Neural cell (in vitro differentiated cells): ENCODE data around the gene DUSP2. TPM values are rescaled to one million over a fixed set of nuclear protein-coding genes. Genes with fewer than 3 reads are reported as not detected.

ENCODE experiments used
- H2AFZ ChIP-seq: fragments of 200-600, 300-800 bp; sonication (generic), shearing (Covaris generic); 2 replicates; pipeline ENCODE4 v1.6.0; 2014; ENCODE audit warnings: low read depth, mild to moderate bottlenecking, antibody characterized with exemption, low read length, moderate library complexity
- H3F3A ChIP-seq: fragments of 200-600 bp; shearing (Covaris generic); 2 replicates; pipeline ENCODE4 v1.6.1; 2016; ENCODE audit warnings: mild to moderate bottlenecking, moderate library complexity, mixed read lengths, antibody characterized with exemption, low read length; ENCODE audit not compliant: insufficient read depth, poor library complexity, severe bottlenecking
- H3K27ac ChIP-seq: fragments of 200-600, 300-800 bp; sonication (generic), shearing (Covaris generic); 2 replicates; pipeline ENCODE4 v1.5.1; 2014; ENCODE audit warnings: mild to moderate bottlenecking, low read length, moderate library complexity
- H3K27me3 ChIP-seq: fragments of 300-800, 200-600 bp; sonication (generic), shearing (Covaris generic); 2 replicates; pipeline ENCODE4 v1.6.0; 2014; ENCODE audit warnings: mild to moderate bottlenecking, low read depth, low read length, moderate library complexity; ENCODE audit not compliant: insufficient read depth
- H3K36me3 ChIP-seq: fragments of 300-800, 200-600 bp; sonication (generic), shearing (Covaris generic); 2 replicates; pipeline ENCODE4 v1.5.1; 2014; ENCODE audit warnings: mild to moderate bottlenecking, antibody characterized with exemption, low read length, moderate library complexity; ENCODE audit not compliant: insufficient read depth
- H3K4me2 ChIP-seq: fragments of 300-800, 200-600 bp; sonication (generic), shearing (Covaris generic); 2 replicates; pipeline ENCODE4 v1.6.0; 2014; ENCODE audit warnings: mild to moderate bottlenecking, low read length
- H3K4me3 ChIP-seq: fragments of 300-800, 200-600 bp; sonication (generic), shearing (Covaris generic); 2 replicates; pipeline ENCODE4 v1.5.1; 2014; ENCODE audit warnings: mild to moderate bottlenecking, low read length, moderate library complexity
- H3K79me2 ChIP-seq: fragments of 200-600 bp; shearing (Covaris generic); replicated peaks from 2 replicates; pipeline ENCODE4 v1.6.0; 2014; ENCODE audit warnings: mild to moderate bottlenecking, low read length, moderate library complexity; ENCODE audit not compliant: insufficient read depth
- H3K9ac ChIP-seq: fragments of 300-800, 200-600 bp; sonication (generic), shearing (Covaris generic); 2 replicates; pipeline ENCODE4 v1.6.1; 2016; ENCODE audit warnings: mild to moderate bottlenecking, low read length, mixed read lengths
- H3K9me2 ChIP-seq: fragments of 200-600 bp; shearing (Covaris generic); 2 replicates; pipeline ENCODE4 v1.6.1; 2016; ENCODE audit warnings: mild to moderate bottlenecking, low read length, mixed read lengths; ENCODE audit not compliant: insufficient read depth
- H3K9me3 ChIP-seq: fragments of 200-600, 300-800 bp; sonication (generic), shearing (Covaris generic); 2 replicates; pipeline ENCODE4 v1.6.1; 2016; ENCODE audit warnings: mild to moderate bottlenecking, mixed run types, low read length, moderate library complexity, mixed read lengths
- H4K20me1 ChIP-seq: fragments of 200-600 bp; shearing (Covaris generic); 2 replicates; pipeline ENCODE4 v1.6.1; 2016; ENCODE audit warnings: mild to moderate bottlenecking, mixed run types; ENCODE audit not compliant: insufficient read depth
- EP300 ChIP-seq: fragments of 450-650 bp; conservative IDR thresholded peaks from 2 replicates; pipeline ENCODE4 v1.6.1; 2014; ENCODE audit warnings: antibody characterized with exemption, mild to moderate bottlenecking, moderate library complexity; ENCODE audit not compliant: poor library complexity, severe bottlenecking
- EZH2 ChIP-seq: fragments of 200-600, 300-800 bp; shearing (Covaris generic), sonication (generic); IDR thresholded peaks from 2 replicates; pipeline ENCODE4 v1.6.1; 2014; ENCODE audit warnings: antibody characterized with exemption, low read length, borderline replicate concordance, mild to moderate bottlenecking; ENCODE audit not compliant: insufficient read depth, poor library complexity, severe bottlenecking
- MXI1 ChIP-seq: fragments of 450-650 bp; conservative IDR thresholded peaks from 2 replicates; pipeline ENCODE4 v1.6.1; 2014; ENCODE audit warnings: antibody characterized with exemption, mild to moderate bottlenecking; ENCODE audit not compliant: poor library complexity, severe bottlenecking
- POLR2AphosphoS5 ChIP-seq: IDR thresholded peaks from 2 replicates; pipeline ENCODE4 v1.6.1; 2012
- RAD21 ChIP-seq: fragments of 450-650 bp; conservative IDR thresholded peaks from 2 replicates; pipeline ENCODE4 v1.6.1; 2014; ENCODE audit warnings: antibody characterized with exemption, mild to moderate bottlenecking, moderate library complexity
- REST ChIP-seq: IDR thresholded peaks from 2 replicates; pipeline ENCODE4 v1.6.1; 2012; ENCODE audit warnings: borderline replicate concordance
- SMC3 ChIP-seq: fragments of 450-650 bp; conservative IDR thresholded peaks from 2 replicates; pipeline ENCODE4 v1.6.1; 2014; ENCODE audit warnings: antibody characterized with exemption, mild to moderate bottlenecking, moderate library complexity; ENCODE audit not compliant: poor library complexity
- TAF1 ChIP-seq: IDR thresholded peaks from 2 replicates; pipeline ENCODE4 v1.6.1; 2012; ENCODE audit warnings: low read depth
- polyA plus RNA-seq: library from polyadenylated mRNA; depleted of rRNA; stranded (reverse); fragments of >200 nt; gene quantifications from 2 replicates; pipeline ENCODE4 v1.2.3, GENCODE V29; 2014
- TF ChIP-seq, protein P1 (sequence below): fragments of 450-650 bp; IDR thresholded peaks from 2 replicates; pipeline ENCODE4 v1.5.1; 2014; ENCODE audit warnings: antibody characterized with exemption, mild to moderate bottlenecking, moderate library complexity; ENCODE audit not compliant: poor library complexity, severe bottlenecking

Gene DUSP2
- polyA plus RNA-seq, 1 donor from 2014 or later, result 2.1 TPM

- H2AFZ ChIP-seq, result no peak overlapping the region
- H3K4me2 ChIP-seq, result no peak overlapping the region
- no peaks in the 10 kb centered on the region for H3F3A ChIP-seq
- peak overlapping the region; percentile 68 for H3K4me3 ChIP-seq
- no peaks in the 10 kb centered on the region for H3K79me2 ChIP-seq
- no peaks in the 10 kb centered on the region for H4K20me1 ChIP-seq
- peaks cover 31% of the 10 kb centered on the region for H3K27me3 ChIP-seq
- no peak overlapping the region for H3K9ac ChIP-seq
- H3K36me3 ChIP-seq, result no peaks in the 10 kb centered on the region
- no peaks in the 10 kb centered on the region for H3K9me3 ChIP-seq
- no peak for TF ChIP-seq RAD21
- TF ChIP-seq SMC3, result no peak
- TF ChIP-seq TAF1, result no peak
- TF ChIP-seq EP300, result no peak
- TF ChIP-seq, protein P1, sequence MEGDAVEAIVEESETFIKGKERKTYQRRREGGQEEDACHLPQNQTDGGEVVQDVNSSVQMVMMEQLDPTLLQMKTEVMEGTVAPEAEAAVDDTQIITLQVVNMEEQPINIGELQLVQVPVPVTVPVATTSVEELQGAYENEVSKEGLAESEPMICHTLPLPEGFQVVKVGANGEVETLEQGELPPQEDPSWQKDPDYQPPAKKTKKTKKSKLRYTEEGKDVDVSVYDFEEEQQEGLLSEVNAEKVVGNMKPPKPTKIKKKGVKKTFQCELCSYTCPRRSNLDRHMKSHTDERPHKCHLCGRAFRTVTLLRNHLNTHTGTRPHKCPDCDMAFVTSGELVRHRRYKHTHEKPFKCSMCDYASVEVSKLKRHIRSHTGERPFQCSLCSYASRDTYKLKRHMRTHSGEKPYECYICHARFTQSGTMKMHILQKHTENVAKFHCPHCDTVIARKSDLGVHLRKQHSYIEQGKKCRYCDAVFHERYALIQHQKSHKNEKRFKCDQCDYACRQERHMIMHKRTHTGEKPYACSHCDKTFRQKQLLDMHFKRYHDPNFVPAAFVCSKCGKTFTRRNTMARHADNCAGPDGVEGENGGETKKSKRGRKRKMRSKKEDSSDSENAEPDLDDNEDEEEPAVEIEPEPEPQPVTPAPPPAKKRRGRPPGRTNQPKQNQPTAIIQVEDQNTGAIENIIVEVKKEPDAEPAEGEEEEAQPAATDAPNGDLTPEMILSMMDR, result no peak
- TF ChIP-seq REST, result no peak
- TF ChIP-seq MXI1, result no peak
- TF ChIP-seq POLR2AphosphoS5, result no peak
- no peak for TF ChIP-seq EZH2
- H3K9me2 ChIP-seq, result no peaks in the 10 kb centered on the region
- no peak overlapping the region for H3K27ac ChIP-seq
Observed at GRCh38 chr2:96145848-96146152, 560 bp upstream of the DUSP2 start.

DNA sequence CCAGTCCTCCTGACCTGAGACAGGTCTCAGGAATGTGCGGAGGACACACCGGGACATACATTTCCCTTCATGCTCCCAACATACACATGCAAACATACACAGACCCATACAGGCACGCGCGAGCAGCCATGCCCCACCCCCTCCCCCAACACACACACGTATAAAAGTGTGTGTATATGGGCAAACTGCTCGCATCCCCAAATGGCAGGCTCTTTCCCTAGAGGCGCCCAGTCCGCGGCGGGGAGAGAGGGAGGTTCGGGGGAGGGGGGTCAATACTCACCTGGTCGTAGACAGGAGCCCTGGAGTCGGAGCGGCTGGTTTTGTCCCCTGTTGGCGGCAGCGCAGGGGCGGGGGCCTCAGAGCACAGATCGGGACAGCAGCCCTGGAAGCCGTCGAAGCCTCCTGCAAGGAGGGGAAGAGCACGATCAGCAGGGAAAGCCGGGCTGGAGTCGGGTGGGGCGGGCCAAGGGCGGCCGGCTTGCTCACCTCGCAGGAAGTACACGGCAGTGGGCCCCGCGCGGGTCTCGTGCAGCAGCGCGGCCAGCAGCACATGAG lies 682 bp downstream of the DUSP2 start:
- Histone ChIP-seq H3K9me3 (no peaks in the 10 kb centered on the region), H3K27ac (no peak overlapping the region), H3K27me3 (peaks cover 31% of the 10 kb centered on the region), H3K79me2 (no peaks in the 10 kb centered on the region), H4K20me1 (no peaks in the 10 kb centered on the region), H3K4me2 (peak overlapping the region; percentile 30), H3K36me3 (no peaks in the 10 kb centered on the region), H3K9ac (peak overlapping the region; percentile 34), H3F3A (no peaks in the 10 kb centered on the region), H2AFZ (no peak overlapping the region), H3K9me2 (no peaks in the 10 kb centered on the region), H3K4me3 (peak overlapping the region; percentile 68)
- no peak for TF ChIP-seq POLR2AphosphoS5
- no peak for TF ChIP-seq RAD21
- no peak for TF ChIP-seq TAF1
- TF ChIP-seq, protein P1, result no peak
- TF ChIP-seq SMC3, result no peak
- no peak for TF ChIP-seq EZH2
- no peak for TF ChIP-seq MXI1
- no peak for TF ChIP-seq EP300
- TF ChIP-seq REST, result no peak
